Inferior parietal cortex (tissue), 1 donor: ENCODE data around the gene M1AP.

ENCODE experiments used
- DNase-seq: peaks from one replicate; pipeline ENCODE4 v3.0.0-alpha.2; 2016; ENCODE audit errors: extremely low spot score

Gene M1AP

DNA sequence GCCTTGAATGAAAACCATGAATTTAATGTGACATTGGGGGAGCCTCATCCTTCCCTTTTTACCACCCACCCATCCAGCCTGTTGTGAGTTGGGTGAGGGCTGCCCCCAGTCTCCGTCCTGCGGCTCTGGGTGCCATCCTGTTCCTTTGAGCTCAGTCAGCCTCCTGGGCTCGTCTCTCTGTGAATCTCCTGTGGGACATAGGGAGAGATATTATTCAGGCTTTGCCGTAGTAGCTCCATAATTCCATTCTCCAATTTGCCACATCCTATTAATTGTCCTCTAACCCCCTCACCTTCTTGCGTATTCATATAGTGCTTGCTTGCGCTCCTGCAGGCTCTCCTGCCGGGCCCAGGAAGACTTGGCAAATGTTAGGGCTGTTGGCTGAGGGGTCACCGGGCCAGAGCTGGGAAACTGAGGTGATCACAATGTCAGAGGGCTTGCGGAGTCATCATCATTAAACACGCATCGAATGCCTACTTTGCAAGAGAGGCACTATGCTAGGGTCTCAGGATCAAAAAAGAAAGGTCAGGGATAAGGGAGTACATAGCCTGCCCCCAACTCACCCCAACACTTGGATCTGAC is 121.4 kb downstream of the M1AP start:
- DNase-seq, result no peak

DNA sequence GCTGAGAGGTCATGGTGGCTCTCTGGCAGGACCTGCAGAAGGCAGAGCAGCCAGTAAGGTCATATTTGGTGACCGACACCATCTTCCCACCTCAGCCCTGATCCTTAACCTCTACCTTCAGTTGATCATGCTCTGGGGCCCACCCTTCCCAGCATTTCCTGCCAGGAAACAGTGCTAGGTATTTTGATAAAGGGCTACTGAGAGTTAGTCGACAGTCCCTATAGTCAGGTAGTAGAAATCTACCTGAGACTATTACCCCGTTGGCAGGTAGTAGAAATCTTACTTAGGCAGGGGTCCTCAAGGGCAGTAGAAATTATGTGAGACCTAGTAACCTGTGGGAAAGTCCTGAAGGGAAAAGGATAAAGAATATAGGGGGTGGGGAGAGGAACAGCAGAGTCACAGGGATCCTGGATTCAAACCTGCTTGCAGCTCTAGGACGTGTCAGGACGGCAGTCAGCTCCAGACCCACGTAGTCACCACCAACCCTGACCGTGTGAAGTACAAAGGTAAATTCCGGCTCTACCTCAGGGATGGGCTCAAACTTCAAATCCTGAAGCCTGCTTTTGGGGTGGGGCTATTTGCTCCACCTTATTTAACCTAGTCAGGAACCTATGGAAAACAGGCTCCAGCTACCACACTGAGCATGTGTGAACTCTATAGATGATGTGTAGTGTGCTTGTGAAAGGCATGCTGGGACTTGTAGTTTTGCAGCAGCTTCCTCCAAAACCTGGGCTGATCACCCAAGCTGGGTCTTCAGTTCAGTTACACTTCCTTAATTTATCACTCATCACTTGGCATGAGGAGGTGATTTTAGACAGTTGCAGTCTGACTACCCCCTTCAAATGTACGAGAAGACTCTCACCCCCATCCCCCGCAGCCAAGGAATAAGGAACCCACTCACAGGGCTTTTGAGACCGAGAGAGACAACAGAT is 122.1 kb downstream of the M1AP start, which contains the start of gene DQX1:
Gene DQX1 (minus strand): TSS at position 515 of the 932 bp plus-strand sequence. CDS start 502 bp downstream, at position 13.
- no peak for DNase-seq

DNA sequence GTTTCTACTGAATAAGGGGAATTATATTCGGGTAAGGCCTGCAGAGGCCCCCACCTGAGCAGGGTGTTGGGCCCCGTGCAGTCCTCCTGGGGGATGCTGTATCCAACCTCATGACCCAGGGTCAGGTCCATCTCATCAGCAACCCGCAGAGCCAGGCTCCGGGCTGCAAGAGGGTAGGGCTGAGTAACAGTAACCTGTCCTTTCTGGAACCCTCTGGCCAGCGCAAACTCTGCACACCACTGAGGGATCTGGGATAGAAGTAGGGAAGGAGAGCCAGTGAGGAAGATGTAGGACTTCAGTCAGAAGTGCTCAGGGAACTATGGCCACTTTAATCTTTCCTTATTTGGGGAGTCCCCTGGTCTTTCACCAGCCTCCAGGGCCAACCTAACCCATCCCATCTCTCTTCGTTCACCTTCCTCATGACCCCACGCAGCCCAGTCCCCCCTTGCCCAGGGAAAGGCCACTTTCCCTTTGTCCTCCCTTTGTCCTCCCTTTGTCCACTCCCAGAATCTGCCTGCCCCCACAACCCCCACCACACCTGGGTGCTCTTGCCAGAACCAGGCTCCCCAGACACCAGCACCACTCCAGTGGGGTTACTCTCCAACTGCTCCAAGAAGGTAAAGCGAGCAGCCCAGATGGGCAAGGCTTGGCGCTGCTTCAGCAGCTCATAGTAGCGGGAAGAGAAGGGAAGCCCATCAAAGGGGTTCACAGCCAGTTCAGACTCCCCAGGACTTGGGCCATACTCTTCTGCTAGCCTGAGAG is 123.0 kb downstream of the M1AP start:
- DNase-seq, result no peak

DNA sequence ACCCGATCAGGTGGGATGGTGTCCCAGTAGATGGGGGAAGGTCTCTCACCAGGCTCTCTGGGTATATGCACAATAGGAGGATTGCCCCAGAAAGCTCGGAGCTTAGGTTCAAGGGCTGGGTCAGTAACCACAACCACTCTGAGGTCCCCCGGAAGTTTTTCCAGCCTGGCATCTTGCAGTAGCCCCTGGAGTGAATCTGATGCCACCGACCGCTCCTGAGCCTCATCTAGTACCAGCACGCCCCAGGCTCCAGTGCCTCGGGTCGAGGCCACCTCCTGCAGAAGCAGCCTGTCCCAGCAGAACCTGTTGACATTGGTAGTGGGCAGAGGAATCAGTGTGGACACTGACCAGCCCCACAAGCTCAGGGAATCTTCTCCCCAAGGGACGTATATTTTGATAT is 124.1 kb downstream of the M1AP start:
- no peak for DNase-seq

DNA sequence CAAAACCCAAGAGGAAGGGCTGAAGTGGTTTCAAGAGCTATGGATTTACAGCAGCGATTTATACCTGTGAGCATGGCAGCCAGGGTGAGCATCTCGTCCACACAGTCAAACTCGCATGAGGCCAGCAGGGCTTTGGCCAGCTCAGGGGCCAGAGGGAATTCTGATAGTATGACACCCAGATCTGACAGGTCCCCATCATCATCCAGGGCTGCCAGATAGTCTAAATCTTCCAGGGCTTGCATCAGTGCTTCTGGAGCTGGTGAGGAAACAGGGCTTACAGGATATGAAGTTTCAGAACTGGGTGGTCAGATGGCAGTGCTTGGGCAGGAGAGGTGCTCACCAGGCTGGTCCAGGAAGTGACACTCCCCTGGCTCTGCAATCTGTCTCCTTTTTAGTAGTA is 125.6 kb downstream of the M1AP start:
- no peak for DNase-seq

DNA sequence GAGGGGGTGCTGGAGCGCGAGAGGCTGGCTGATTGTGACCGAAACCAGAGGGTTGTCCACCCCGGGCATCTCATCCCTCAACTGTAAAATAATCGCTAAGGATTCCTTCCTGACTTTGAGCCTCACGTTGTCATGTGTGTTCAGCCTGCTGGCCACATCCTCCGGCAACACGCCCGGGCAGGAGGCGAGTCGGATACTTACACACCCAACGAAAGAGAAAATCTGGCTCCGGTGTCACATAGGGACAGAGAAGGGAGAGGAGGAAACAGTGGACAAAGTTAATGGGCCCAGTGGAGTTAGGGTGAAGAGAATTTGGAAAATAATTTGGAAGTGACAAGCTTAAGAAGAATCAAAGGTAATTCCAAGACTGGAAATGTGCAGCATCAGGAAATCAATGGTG is 131.5 kb downstream of the M1AP start:
- DNase-seq, result no peak

DNA sequence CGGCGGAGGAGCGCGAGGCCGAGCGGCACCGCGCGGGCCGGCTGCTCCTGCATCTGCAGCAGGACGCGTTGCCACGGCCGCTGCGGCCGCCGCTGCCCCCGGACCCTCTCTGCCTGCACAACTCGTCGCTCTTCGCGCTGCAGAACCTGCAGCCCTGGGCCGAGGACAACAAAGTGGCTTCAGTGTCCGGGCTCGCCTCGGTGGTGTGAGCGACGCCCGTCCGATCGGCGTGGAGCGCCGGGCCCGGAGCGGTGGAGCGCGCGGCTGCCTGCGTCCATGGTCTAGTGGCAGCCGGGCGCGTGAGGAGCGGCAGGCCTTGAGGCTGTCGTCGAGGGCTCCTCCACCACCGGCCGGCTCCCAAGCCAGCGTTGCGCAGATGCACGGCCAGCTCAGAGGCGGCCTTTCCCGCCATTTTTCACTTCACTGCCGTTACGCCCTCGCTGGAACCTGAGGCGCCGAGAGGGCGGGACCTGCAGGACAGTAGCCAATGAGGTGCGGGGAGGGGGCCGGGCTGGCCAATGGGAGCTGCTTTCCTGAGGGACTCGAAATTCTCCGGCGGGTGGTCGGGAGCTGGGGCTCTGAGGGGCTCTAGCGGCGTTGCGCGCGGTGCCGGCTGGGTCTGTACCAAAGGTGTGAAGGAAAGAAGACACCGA is 132.0 kb downstream of the M1AP start:
- DNase-seq, result no peak

DNA sequence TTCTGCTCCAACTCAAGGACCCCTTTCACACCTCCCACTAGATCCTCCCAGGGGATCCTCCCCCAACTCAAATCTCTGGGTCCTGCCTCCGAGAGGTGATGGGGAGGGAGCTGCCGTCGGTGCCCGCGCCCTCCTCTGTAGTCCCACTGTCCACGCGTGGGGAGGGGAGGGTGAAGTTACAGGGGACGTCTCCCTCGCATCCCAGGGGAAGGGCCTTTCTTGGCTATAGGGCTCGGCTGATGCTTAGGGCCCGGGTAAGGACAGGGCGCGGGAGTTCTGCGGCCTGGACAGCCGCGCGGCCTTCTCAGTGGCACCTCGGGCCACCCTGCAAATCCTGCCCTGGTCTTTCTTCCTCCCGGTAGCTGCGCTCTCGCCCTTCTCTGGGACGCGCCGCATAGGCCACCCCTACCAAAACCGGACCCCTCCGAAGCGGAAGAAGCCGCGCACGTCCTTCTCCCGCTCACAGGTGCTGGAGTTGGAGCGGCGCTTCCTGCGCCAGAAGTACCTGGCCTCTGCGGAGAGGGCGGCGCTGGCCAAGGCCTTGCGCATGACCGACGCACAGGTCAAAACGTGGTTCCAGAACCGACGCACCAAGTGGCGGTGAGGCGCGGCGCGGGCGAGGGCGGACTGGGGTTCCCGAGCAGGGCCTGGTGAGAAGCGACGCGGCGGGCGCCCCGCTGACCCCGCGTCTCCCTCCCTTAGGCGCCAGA is 132.7 kb downstream of the M1AP start:
- no peak for DNase-seq

DNA sequence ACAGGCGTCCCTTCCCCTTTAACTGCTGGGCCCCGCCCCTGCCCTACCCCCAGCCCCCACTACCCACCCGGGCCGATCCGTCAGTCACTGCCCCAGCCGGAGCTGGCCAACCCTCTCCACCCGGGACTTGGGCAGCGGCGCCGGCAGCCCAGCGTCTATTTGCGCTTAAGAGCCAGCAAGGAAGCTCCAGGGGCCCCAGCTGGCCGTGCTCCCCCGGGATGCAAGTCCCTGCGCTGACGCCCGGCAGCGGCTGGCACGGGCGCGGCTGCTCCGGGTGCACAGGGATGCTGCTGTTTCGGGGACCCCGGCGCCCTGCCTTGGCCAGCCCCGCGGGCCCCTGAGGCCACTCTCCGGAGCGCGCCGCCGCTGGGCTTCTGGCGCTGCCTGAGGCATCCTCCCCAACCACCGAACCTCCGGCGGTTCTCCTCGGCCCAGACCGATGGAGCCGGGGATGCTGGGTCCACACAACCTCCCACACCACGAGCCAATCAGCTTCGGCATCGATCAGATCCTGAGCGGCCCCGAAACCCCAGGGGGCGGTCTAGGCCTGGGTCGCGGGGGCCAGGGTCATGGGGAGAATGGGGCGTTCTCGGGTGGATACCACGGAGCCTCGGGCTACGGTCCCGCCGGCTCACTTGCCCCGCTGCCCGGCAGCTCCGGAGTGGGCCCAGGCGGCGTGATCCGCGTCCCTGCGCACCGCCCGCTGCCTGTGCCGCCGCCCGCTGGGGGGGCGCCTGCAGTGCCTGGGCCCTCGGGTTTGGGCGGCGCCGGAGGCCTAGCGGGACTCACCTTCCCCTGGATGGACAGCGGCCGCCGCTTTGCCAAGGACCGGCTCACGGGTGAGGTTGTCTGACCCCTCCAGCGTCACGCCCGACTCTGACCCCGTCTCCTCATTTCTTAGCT is 133.5 kb downstream of the M1AP start, which contains the start of gene TLX2:
Gene TLX2 (plus strand): TSS at position 83 of the 903 bp plus-strand sequence. CDS start 357 bp downstream, at position 440.
- no peak for DNase-seq

DNA sequence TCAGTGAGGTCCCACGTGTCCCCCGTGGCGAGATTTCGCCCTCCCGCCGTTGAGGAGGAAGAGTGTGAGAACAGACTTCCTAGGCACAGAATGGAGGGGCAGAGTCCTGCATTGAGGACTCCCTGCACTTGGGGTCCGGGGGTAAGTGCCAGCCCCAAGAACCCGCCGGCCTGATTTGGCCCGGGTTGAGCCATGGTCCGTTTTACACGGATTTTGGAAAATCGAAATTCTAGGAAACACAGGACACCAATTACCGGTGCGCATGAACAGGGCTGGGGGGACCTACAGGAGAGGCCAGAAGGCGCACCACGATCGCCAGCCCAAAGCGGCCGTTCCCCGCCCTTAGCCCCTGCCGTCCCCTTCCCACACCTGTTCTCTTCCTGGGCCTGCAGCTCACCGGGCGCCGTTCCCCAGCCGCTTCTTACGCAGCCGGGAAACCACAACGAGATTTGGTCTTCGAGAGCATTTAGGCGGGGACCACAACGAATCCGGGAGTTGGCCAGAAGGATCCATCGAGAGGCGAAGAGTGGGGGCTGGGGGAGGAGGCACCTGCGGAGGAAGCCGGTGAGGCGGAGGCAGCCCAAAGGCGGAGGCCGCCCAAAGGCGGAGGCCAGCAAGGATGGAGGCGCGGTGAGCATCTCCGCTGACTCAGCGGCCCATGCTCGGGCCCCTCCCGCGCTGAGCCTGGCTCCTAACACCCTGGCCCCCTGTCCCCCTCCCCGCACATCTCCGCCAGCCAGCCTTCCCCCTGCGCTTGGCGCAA is 134.3 kb downstream of the M1AP start:
- no peak for DNase-seq

DNA sequence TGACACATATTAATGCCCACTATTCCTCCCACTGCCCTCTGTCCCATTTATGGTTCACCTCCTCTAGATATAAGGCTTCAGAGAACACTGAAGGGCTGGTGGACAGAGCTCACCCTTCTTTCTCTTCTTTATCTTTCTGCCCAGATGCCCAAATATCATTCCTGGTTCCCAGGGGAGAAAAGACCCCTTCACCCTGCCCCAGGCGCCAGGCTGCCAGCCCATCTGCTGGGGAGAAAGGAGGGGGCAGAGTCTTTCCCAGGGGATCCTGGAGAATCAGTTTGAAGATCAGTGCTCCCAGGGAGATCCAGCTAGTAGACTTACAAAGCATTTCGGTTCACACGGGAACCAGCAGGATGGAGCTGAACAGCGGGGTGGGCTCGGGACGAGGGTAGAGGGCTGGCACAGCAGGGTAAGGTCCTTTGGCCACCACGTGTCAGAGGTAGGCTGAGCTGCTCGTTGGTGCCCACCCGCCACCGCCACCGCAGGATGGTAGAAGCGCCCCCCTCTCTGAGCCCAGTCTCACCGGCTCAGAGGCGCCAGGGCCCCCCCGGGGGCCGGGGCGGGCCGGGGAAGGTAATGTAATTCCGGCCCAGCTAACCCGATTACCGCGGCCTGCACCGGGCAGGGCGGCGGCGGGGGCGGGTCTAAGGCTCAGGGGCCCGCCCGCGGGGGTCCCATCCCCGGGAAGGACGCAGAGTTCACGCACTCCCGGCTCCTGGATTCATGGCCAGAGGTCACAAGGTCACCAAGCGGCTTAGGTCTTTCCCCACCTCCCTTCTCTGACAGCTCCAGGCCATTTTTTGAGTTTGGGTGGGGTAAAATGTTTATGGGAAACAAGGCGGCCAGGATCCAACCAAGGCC is 135.2 kb downstream of the M1AP start:
- DNase-seq, result no peak

DNA sequence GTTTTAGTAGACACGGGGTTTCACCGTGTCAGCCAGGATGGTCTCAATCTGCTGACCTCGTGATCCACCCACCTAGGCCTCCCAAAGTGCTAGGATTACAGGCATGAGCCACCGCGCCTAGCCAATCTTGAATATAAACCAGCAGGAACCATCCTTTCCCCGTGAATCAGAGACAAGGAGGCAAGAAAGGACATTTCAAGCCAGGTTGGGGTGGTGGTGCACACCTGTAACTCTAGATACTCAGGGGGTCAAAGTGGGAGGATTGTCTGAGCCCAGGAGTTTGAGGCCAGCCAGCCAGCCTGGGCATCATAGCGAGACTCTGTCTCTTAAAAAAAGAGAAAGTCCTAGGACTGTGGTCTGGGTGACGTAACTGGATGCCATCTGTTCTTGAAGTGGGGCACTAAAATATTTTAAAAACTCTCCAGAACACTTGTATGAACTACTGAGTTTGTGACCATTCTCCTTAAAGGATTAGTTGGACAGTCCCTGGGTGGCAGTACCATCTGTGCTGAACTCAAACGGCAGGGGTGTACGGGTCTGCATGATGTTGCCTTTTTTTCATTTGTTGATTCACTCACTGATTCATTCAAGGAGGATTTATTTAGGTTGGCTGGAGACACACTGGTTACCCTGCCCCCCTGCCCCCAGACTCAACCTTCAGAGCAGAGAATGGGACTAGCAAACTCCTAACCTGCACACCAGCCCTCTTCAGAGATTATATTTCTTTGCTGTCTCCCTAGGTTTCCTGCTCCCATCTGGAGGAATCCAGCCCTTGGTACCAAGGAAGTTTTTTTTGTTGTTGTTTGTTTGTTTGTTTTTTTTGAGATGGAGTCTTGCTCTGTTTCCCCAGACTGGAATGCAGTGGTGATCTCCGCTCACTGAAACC is 136.8 kb downstream of the M1AP start:
- no peak for DNase-seq

DNA sequence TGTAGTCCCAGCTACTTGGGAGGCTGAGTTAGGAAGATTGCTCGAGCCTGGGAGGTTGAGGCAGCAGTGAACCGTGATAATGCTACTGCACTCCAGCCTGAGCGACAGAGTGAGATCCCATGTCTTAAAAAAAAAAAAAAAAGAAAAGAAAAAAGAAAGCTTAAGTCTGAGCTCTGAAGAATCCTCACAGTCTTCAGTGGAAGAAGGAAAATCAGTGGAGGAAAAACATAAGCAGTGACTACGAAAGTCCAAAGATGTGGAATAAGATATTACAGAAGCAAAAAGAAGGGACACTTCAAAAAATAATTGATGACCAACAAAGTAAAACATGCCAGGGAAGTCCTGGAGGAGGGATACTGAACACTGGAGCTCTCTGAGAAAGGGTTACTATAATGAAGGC is 137.9 kb downstream of the M1AP start:
- no peak for DNase-seq

DNA sequence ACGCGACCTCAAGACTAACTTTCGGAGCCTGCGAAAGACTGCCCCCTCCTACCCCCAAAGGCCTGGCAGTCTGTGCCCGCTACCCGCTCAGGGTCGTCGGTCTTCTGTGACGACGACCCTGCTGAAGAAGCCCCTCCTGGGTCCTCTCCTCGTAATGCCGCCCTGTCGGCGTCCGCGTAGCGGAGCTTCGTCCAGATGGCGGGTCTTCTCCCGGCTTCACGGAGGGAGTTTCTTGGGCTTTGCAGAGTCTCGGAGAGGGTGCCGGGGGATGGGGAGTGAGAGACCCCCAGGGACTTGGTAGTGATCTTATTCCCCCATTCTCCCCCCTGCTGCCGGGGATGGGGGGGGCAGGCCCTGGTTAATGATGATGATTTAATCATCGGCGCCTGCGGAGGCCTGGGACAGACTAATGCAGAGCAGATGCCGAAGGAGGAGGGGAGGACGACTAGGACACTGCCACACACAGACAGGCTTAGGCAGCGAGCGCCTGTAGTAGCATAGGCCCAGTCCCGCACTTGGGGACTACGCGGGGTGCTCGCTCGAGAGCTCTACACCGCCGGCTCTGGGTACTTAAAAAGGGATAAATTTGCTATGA is 140.1 kb downstream of the M1AP start:
- DNase-seq, result no peak
